Left ventricle myocardium superior (tissue), 1 donor: ENCODE results near the gene INTS15. TPM values are rescaled to one million over a fixed set of nuclear protein-coding genes. Genes with fewer than 3 reads are reported as not detected.

Experiments
- ATAC-seq: fragments of 200-7000 bp; cut with Tn5 transposase; one replicate; pipeline ENCODE4 v1.9.1; 2020; ENCODE audit warnings: mild to moderate bottlenecking, moderate library complexity
- DNase-seq: peaks from one replicate; pipeline ENCODE4 v3.0.0-alpha.2; 2020
- intact Hi-C: fragments of 100-400 bp; cut with micrococcal nuclease; formaldehyde crosslinking; loops from one replicate; pipeline ENCODE4 v1.11.0; 2022
- total RNA-seq: library from RNA; stranded (reverse); fragmentation: NEBNext Ultra II Directional; extraction: Animal tissue kit (Norgen Biotek cat#: 25700); gene quantifications from one replicate; pipeline ENCODE4 v1.2.1, GENCODE V29; 2021
- donor health status: DM: no; HTN: yes; CAD: no; lungs with severe emphysema.

INTS15 gene
- total RNA-seq, 1 donor from 2014 or later, result 16.9 TPM

DNA sequence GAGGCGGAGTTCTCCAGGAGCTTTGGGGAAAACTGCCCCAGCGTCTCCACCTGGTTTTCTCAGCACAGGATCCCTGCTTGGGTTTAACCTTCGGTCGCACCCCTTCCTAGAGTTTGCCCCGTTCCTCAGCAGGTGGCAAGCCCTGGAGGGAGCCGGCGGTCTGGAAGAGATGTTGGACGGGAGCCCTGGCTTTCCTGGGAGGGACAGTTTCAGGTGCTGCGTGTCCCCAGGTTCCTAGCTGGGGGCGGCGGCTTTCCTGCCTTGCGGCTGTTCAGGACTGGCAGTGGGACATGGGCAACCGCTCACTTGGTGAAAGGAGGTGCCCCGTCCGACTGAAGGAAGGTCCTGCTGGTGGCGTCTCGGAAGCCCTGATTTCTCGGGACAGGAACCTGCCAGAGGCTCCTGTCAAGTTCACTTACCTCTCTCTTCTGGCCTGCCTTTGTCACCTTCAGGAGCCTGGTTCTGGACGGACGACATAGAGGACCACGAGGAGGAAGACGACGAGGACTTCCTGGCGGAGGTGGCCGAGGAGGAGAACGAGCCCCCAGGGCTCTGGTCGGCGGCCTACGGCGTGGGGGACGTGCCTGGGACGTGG is 62.1 kb downstream of the INTS15 start:
- intact Hi-C loops, result no loop called here
- DNase-seq, result no peak

DNA sequence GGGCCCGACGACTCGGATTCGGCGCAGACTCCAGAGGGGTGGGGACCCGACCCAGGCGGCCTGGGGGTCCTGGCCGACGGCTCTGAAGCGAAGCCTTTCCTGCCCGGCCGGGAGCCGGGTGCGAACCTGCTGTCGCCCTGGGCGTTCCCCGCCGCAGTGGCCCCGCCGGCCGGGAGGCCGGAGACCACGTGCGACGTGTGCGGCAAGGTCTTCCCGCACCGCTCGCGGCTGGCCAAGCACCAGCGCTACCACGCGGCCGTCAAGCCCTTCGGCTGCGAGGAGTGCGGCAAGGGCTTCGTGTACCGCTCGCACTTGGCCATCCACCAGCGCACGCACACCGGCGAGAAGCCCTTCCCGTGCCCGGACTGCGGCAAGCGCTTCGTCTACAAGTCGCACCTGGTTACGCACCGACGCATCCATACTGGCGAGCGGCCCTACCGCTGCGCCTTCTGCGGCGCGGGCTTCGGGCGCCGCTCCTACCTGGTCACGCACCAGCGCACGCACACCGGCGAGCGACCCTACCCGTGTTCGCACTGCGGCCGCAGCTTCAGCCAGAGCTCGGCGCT is 62.7 kb downstream of the INTS15 start:
- DNase-seq (no peak), ATAC-seq (no peak)
- intact Hi-C loops, result no loop called here

More for the DNA sequence above, 62.1 kb downstream of the INTS15 start:
- no peak for ATAC-seq

DNA sequence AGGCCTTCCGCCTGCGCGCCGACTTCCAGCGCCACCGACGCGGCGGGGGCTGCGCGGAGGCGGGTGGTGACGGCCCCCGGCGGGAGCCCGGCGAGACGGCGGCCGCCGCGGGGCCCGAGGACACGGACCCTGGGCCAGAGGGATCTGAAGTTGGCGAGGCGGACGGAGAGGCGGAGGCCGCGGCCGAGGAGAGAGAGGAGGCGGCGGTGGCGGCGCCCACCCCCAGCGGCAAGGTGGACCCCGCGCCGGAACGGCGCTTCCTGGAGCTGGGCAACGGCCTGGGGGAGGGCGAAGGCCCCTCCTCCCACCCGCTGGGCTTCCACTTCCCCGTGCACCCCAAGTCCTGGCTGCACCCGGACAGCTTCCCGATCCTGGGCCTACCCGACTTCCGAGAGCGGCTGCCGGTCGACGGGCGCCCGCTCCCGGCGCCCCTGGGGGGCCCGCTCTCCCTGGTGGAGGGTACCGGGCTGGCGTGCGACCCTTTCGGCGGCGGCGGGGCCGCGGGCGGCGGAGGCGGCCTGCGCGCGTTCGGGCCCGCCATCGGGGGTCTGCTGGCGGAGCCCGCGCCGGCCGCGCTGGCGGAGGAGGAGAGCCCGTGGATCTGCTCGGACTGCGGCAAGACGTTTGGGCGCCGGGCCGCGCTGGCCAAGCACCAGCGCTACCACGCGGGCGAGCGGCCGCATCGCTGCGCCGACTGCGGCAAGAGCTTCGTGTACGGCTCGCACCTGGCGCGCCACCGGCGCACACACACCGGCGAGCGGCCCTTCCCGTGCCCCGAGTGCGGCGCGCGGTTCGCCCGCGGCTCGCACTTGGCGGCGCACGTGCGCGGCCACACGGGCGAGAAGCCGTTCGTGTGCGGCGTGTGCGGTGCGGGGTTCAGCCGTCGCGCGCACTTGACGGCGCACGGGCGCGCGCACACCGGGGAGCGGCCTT is 63.5 kb downstream of the INTS15 start:
- intact Hi-C loops, result no loop called here
- ATAC-seq, result no peak

DNA sequence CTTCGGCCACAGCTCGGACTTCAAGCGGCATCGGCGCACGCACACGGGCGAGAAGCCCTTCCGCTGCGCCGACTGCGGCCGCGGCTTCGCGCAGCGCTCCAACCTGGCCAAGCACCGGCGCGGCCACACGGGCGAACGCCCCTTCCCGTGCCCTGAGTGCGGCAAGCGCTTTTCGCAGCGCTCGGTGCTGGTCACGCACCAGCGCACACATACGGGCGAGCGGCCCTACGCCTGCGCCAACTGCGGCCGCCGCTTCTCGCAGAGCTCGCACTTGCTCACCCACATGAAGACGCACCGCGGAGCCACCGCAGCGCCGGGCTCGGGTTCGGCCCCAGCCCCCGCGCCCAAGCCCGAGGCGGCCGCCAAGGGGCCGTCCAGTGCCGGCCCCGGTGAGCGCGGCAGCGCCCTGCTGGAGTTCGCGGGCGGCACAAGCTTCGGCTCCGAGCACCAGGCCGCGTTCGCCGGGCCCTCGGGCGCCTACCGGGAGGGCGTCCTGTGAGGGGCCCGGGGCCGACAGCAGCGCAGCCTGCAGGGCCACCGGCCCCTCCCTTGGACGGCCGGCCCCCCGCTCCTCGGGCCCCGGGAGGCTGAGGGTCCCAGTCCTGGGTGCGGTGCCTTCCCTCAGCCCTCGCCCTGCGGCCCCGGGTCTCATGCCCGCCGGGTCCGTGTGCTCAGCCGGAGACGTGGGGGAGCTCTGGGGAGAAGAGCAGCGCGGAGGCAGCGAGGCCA is 64.5 kb downstream of the INTS15 start:
- ATAC-seq (no peak), DNase-seq (no peak)
- intact Hi-C loops, result no loop called here

More for the DNA sequence above, 63.5 kb downstream of the INTS15 start:
- no peak for DNase-seq

DNA sequence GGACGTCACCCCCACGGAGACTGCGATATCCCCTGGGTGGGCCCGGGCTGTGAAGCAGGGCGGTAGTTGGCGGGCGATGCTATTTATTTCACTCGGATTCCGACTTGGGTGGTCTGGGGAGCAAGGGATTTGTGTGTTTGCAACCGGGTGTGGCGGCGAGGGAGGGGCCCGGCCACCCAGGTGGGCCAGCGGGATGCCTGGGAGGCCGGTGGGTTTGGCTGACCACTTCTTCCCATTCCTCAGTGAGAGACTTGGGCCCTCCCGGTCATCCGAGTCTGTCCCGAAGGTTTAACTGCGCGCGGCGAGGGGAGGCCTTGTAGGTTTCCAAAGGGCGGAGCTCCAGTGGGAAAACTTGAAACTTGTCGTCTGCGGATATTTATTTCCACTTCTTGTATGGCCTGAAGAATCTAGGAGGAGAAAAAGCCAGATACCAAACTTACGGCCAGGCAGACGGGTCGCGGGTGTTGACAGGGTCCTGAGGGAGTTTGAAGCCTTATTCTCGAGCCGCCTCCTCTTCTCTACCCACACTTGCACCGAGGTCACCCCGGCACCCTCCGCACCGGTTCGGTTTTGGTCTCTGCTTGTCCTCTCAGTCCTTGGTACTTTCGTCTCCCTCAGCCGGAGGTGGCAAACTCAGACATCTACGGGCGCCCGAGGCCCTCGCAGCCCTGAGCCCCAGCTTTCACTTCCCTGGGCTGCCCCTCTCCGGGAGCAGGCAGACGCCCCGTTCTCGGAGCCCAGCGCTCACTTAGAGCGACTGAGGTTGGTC is 65.2 kb downstream of the INTS15 start:
- ATAC-seq (no peak), DNase-seq (no peak)
- intact Hi-C loops, result no loop called here

DNA sequence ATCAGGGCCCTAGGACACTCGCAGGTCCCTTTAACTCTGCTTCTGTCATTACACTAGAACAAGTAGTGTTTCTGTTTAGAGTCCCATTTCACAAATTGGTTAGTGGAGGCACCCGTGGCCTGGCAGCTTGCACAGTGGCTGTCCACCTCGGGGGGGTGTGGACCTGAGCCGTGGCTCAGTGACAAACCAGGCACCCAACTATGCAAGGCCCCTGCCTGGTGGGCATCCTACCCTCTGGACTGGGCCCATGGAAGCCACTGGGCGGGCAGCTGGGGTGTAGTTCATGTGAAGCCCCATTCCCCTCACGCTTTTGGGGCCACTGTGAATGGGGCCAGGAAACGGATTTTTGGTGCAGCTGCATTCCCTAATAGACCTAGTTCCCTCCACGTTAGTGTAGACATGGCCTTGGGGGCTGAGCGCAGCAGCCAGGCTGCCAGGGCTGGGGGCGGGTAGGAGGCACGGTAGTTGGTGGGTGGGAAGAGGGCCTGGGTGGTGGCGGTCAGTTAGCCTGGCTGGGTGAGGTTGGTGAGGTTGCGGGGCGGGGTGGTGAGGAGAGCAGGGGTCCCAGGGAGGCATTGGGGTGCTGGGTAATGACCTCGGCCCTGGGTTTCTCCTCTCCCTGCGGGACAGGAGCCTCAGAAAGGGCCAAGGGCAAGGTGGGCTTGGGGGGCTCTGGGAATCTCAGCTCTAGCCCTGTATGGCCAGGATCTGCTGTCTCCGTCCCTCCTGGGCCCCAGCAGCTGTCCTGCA is 66.0 kb downstream of the INTS15 start:
- no peak for ATAC-seq
- intact Hi-C loops, result no loop called here
- no peak for DNase-seq

DNA sequence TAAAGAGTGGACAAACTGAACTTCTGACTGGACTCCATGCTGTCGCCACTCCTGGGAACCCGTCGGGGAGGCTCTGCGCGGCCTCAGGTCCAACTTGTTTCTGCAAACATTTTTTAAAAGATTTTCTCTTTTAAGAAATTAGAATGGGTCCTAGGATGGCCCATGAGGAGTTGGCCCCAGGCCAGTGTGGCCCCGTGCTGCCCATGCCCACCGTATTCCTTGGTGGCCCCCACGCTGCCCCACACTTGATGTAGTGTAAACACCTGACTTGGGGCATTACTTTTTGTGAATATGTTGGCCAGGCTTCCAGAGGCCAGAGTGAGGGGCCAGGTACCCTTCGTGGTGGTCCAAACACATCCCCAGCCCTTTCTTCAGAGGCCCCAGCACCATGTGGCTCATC is 66.6 kb downstream of the INTS15 start:
- no peak for ATAC-seq
- no peak for DNase-seq
- intact Hi-C loops, result no loop called here

Other genes starting within 250 kb of the INTS15 start
- 35.5 TPM for gene FAM220A, start 241.1 kb upstream of the INTS15 start, total RNA-seq
- 140 TPM for gene RAC1, start 215.5 kb upstream of the INTS15 start, total RNA-seq
- gene DAGLB, start 142.1 kb upstream of the INTS15 start, total RNA-seq, result 10.1 TPM
- 45.5 TPM for gene KDELR2, start 105.9 kb upstream of the INTS15 start, total RNA-seq
- not detected for gene GRID2IP, start 38.6 kb upstream of the INTS15 start, total RNA-seq
- gene ZDHHC4, start 12.6 kb upstream of the INTS15 start, total RNA-seq, result 35.9 TPM
- gene ZNF853, start 25.6 kb downstream of the INTS15 start, total RNA-seq, result 11.1 TPM
- 20.7 TPM for gene ZNF316, start 47.3 kb downstream of the INTS15 start, total RNA-seq
- gene ZNF12, start 116.9 kb downstream of the INTS15 start, total RNA-seq, result 15.5 TPM
- gene RSPH10B2, start 164.1 kb downstream of the INTS15 start, total RNA-seq, result not detected
- gene CCZ1B, start 236.3 kb downstream of the INTS15 start, total RNA-seq, result 23.8 TPM